GM10248 (cell line): ENCODE data around the gene CHST8.

Experiments used
- CTCF ChIA-PET: fragments of 300-600 bp; sonication (Branson Sonifier 250); formaldehyde crosslinking; extraction: SDS; loops from one replicate; lab custom pipeline; 2021; ENCODE audit warnings: antibody characterized with exemption; lab: Yijun Ruan, JAX
- POLR2A ChIA-PET: fragments of 350-650 bp; sonication (Branson Sonifier 250); formaldehyde crosslinking; extraction: SDS; loops from one replicate; lab custom pipeline; 2020; ENCODE audit warnings: antibody characterized with exemption; lab: Yijun Ruan, JAX
- DNase-seq: peaks from one replicate; pipeline ENCODE4 v3.0.0; 2012; ENCODE audit errors: extremely low spot score
- CTCF ChIP-seq: IDR thresholded peaks from 2 replicates; pipeline ENCODE4 v1.5.1; 2012; ENCODE audit warnings: mild to moderate bottlenecking, low read depth; ENCODE audit errors: extremely low read depth, missing control alignments, control extremely low read depth

Gene CHST8

DNA sequence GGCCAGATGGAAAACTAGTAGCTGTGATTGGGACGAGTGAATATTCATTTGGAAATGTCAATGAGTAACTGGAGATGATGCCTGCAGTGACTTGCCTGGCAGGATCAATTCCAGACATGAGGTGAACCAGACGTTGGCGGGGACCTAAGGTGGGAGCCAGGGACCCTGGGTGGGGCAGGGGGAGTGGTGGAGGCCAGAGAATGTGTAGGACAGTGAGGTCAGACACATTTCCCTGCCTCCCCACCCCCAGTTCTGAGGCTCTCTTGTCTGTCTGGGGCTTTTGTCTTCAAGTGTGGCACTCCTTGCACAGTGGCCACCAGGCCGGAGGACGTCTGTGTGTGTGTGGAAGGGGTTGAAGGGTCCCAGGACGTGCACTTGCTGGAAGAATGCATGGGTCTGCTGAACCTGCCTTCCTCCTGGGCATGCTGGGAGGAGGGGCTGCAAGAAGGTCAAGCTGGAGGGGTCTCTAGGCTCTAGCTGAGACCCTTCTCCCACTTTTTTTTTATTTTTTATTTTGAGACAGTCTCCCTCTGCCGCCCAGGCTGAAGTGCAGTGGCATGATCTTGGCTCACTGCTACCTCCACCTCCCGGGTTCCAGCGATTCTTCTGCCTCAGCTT, 51.6 kb downstream of the CHST8 start:
- POLR2A ChIA-PET, result no interaction called here
- TF ChIP-seq CTCF, result no peak
- CTCF ChIA-PET, result no interaction called here
- DNase-seq, result no peak

- no peak for TF ChIP-seq CTCF
- CTCF ChIA-PET, result interaction anchor here (1.2 to 1.5 kb wide), 2 partner anchors 24 to 97 kb away, joined by 3 read pairs; no protein-coding TSS in a partner anchor
- DNase-seq, result no peak
- POLR2A ChIA-PET, result no interaction called here
Observed at GRCh38 chr19:33673996-33674625, 52.4 kb downstream of the CHST8 start.

DNA sequence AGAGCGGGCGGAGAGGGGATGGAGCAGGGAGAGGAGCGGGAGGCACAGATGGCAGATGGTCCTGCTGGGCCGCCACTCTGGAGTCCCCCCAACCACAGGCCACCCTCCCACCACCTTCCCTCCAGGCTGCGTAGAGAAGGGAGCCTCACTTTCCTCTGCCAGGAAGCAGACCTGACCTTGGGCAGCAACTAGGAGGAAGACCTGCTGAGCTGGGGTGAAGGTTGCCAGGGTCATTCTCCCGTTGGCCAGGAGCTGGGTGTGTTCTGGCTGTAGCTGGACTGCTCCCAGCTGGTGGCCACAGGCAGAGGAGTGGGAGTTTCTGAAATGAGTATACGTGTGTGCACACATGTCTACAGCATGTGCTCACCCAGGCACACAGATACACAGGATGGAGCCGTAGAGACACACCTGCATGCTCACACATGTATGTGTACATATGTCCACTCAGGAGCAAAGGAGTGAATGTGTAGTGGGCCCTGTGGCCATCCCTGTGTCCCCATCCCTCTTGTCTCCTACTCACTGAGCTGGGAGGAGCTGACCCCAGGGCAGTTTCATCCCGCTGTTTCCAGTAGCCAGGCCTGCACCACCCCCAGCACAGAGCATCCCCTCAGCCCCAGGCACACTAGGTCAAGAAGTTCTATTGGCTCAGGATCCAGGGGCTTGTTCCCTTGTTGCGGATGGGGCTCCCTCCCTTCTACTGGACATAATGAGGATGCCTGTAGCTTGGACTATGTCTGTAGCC, 53.0 kb downstream of the CHST8 start:
- ChIA-PET POLR2A (no interaction called here), CTCF (interaction anchor here (1.2 to 1.5 kb wide), 2 partner anchors 23 to 97 kb away, joined by 3 read pairs; no protein-coding TSS in a partner anchor)
- no peak for TF ChIP-seq CTCF
- no peak for DNase-seq

DNA sequence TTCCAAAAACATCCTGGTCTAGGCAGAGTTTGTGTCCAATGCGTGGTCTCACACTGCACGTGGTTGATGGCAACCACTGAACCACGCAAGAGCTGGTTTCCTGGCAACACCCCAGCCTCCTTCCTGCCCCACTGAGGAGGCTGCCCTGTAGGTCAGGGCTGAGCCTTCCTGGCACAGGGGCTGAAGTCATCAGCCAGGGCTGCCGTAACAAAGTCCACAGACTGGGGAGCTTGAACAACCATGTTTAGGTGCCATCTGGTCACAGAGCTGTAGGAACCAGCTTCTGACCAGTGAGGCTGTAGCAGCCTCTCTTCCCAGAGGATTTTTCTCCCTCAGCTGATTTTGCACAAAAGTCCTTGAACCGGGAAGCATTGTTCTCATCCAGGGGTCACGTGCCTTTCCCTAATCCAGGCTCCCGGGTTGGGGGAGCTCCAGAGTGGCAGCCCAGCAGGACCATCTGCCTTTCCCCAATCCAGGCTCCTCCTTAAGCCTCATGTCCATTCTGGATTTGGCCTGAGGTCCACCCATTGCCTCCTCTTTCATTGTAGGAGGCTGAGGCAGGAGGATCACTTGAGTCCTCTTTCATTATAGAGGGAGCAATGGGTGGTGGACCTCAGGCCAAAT, 53.9 kb downstream of the CHST8 start:
- POLR2A ChIA-PET, result no interaction called here
- CTCF ChIA-PET, result interaction anchor here (1.2 to 1.5 kb wide), 2 partner anchors 23 to 96 kb away, joined by 3 read pairs; no protein-coding TSS in a partner anchor
- DNase-seq, result no peak
- no peak for TF ChIP-seq CTCF

GRCh38 chr19:33676999-33677665, 55.4 kb downstream of the CHST8 start:
- no peak for TF ChIP-seq CTCF
- no peak for DNase-seq
- POLR2A ChIA-PET, result no interaction called here
- CTCF ChIA-PET, result no interaction called here

DNA sequence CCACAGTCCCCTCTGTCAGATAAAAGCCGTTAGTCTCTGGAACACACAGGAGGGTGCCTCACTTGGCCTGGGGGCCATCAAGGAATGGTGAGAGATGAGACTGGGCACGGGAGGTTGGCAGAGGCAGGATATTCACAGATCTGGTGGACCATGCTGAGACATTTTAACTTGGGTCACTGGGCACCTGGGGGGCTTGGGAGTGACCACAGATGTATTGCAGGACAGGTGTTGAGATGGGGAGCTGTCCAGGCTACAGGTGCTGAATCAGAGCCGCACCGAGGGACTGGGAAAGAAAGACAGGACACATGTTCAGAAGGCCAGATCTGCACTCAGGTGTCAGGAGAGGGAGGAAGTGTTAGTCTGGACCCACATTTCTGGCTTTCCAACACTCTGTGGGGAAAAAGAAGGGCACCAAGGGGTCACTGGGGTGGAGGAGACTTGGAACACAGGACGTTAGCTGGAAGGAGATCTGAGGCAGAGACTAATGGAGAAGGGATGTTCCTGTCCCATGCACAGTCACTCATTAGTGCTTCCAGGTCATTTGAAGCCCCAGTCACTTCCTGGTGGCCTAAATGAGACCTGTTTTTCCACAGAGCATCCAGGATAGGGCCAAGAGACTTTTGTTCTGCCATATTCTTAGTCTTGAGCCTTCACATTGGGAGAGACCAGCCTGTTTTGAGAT, 56.1 kb downstream of the CHST8 start:
- DNase-seq, result no peak
- ChIA-PET POLR2A (no interaction called here), CTCF (no interaction called here)
- TF ChIP-seq CTCF, result no peak
